GM12874 (cell line): ENCODE results near the gene ADGRV1.

ENCODE experiments used
- CTCF ChIP-seq: IDR thresholded peaks from 2 replicates; pipeline ENCODE4 v1.5.1; 2011; ENCODE audit warnings: low read depth, mild to moderate bottlenecking, control low read depth, low read length, moderate library complexity; ENCODE audit not compliant: insufficient read depth

The ADGRV1 gene

GRCh38 chr5:90997082-90997481, 438.5 kb downstream of the ADGRV1 start:
- no peak for TF ChIP-seq CTCF

DNA sequence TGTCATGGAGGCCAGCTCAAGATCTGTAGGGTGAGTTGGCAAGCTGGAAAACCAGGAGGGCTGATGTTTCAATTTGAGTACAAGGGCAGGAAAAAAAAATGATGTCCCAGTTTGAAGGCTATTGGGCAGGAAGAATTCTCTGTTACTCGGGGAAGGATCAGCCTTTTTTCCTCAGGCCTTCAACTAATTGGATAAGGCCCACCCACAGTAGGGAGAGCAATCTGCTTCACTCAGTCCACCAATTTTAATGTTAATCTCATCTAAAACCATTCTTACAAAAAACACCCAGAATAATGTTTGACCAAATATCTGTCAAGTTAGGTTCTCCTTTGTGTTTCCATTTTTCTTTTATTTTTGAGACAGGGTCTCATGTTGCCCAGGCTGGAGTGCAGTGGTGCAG, 442.1 kb downstream of the ADGRV1 start:
- no peak for TF ChIP-seq CTCF

- no peak for TF ChIP-seq CTCF
These were observed 448.1 kb downstream of the ADGRV1 start for GRCh38 chr5:91006713-91007112.

DNA sequence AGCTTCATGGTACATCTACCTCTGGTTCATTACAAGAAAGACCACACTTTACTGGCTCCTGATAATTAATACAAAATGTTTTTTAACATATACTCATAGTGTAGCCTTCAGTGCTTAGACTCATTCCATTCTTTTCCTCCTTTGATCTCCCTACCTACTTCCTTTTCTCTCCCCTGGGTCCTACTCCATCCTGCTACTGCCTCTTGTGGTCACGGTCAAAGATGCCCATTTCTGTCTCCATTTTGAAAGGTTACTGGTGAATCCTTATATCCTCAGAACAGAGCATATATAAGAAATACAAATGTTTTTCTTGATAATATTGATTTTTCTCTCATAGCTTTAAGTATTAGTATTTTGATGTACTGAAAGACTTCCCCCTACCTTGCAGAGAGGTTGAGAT, 448.7 kb downstream of the ADGRV1 start:
- TF ChIP-seq CTCF = no peak

DNA sequence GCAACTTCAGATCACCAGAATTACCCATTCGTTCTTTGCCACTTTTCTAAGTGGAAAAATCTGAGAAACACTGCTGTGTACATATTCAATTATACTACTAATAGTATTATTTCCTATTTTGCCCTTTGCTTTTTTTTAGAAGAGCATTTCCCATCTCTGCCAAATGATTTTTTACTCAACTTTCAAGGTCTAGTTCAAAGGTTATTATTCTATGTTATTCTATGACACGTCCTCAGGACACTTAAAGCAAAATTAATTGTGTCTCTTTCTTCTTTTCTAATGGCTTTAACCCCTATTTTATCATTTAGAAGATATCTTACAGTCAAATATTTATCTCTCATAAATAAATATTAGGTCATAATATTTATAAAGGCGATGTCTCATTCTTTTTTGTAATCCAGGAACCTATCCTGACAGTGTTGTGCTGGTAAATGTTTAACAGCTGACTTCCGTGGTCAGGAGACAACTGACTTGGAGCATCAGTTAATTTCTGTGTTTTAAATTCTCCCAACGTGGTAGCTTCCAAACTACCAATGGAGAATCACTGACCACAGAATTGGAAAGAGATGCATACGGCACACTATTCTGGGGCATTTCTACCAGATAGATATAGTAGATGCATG, 449.3 kb downstream of the ADGRV1 start:
- TF ChIP-seq CTCF = no peak

- TF ChIP-seq CTCF = no peak
These were observed 451.5 kb downstream of the ADGRV1 start for GRCh38 chr5:91010090-91010489.

DNA sequence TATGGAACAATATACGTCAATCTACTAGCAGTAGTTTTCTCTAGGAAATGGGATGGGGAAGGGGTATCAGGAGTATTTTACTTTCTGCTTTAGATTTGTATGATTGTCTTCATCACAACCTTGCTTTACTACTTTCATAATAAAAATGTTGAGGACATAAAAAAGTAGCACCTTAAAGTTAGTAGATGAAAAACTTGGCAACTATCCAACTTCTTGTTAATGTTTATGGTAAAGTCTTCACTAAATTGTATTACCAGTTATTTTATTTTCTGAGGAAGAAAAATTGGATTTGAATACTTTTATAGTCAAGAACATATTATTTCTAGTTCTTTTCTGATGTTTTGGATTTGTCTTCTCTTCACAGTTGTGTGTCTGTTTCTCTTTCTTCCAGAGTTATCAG, 452.4 kb downstream of the ADGRV1 start:
- no peak for TF ChIP-seq CTCF
